MM.1S (cell line): ENCODE data around the gene XPR1.

Source experiments
- DNase-seq: peaks from one replicate; pipeline ENCODE4 v3.0.0-alpha.2; 2015
- H2AFZ ChIP-seq: fragments of 300-600 bp; sonication (generic); 2 replicates; pipeline ENCODE4 v1.6.0; 2016; ENCODE audit warnings: antibody characterized with exemption, low read length
- H3F3A ChIP-seq: fragments of 300-600 bp; sonication (generic); 2 replicates; pipeline ENCODE4 v1.6.1; 2016; ENCODE audit warnings: mild to moderate bottlenecking, antibody characterized with exemption, low read length, moderate library complexity, mixed read lengths; ENCODE audit not compliant: insufficient read depth
- H3K27ac ChIP-seq: fragments of 300-600 bp; sonication (generic); 2 replicates; pipeline ENCODE4 v1.5.1; 2016; ENCODE audit warnings: mild to moderate bottlenecking, low read length
- H3K27me3 ChIP-seq: fragments of 300-600 bp; sonication (generic); replicated peaks from 2 replicates; pipeline ENCODE4 v1.6.0; 2016; ENCODE audit warnings: low read length; ENCODE audit not compliant: insufficient read depth
- H3K36me3 ChIP-seq: fragments of 300-600 bp; sonication (generic); replicated peaks from 2 replicates; pipeline ENCODE4 v1.6.1; 2016; ENCODE audit warnings: mild to moderate bottlenecking, low read length, mixed read lengths; ENCODE audit not compliant: insufficient read depth
- H3K4me1 ChIP-seq: fragments of 300-600 bp; sonication (generic); 2 replicates; pipeline ENCODE4 v1.6.1; 2016; ENCODE audit warnings: low read length, mixed read lengths
- H3K4me2 ChIP-seq: fragments of 300-600 bp; sonication (generic); 2 replicates; pipeline ENCODE4 v1.6.0; 2016; ENCODE audit warnings: low read depth, low read length
- H3K4me3 ChIP-seq: fragments of 300-600 bp; sonication (generic); 2 replicates; pipeline ENCODE4 v1.5.1; 2016; ENCODE audit warnings: low read length, mixed read lengths
- H3K79me2 ChIP-seq: fragments of 300-600 bp; sonication (generic); 2 replicates; pipeline ENCODE4 v1.6.1; 2016; ENCODE audit warnings: mixed run types, low read length, mixed read lengths
- H3K9ac ChIP-seq: fragments of 300-600 bp; sonication (generic); 2 replicates; pipeline ENCODE4 v1.6.1; 2016; ENCODE audit warnings: low read length, mixed read lengths
- H3K9me2 ChIP-seq: fragments of 300-600 bp; sonication (generic); replicated peaks from 2 replicates; pipeline ENCODE4 v1.6.1; 2016; ENCODE audit warnings: mild to moderate bottlenecking, low read length, mixed read lengths; ENCODE audit not compliant: insufficient read depth
- H3K9me3 ChIP-seq: fragments of 300-600 bp; sonication (generic); replicated peaks from 2 replicates; pipeline ENCODE4 v1.6.1; 2016; ENCODE audit warnings: mild to moderate bottlenecking, low read length, mixed read lengths; ENCODE audit not compliant: insufficient read depth
- H4K20me1 ChIP-seq: fragments of 300-600 bp; sonication (generic); 2 replicates; pipeline ENCODE4 v1.6.1; 2016; ENCODE audit warnings: mild to moderate bottlenecking, low read length, moderate library complexity, mixed read lengths; ENCODE audit not compliant: insufficient read depth
- CTCF ChIP-seq: fragments of 300-600 bp; sonication (generic); IDR thresholded peaks from 2 replicates; pipeline ENCODE4 v1.5.1; 2016; ENCODE audit warnings: antibody characterized with exemption, low read length, mixed read lengths
- EZH2 ChIP-seq: fragments of 300-600 bp; sonication (generic); optimal IDR thresholded peaks from 2 replicates; pipeline ENCODE3; 2017; ENCODE audit warnings: low read depth, mild to moderate bottlenecking, antibody characterized with exemption, low read length, mixed read lengths
- EZH2phosphoT487 ChIP-seq: fragments of 300-600 bp; sonication (generic); IDR thresholded peaks from 2 replicates; pipeline ENCODE4 v1.6.1; 2018; ENCODE audit warnings: antibody characterized with exemption, low read length

The XPR1 gene

GRCh38 chr1:180931529-180931928 is 299.7 kb downstream of the XPR1 start:
- no peaks in the 10 kb centered on the region for H3K27me3 ChIP-seq
- no peak overlapping the region for H3K4me2 ChIP-seq
- no peaks in the 10 kb centered on the region for H3K9me3 ChIP-seq
- no peak overlapping the region for H3K4me3 ChIP-seq
- no peaks in the 10 kb centered on the region for H3K36me3 ChIP-seq
- TF ChIP-seq EZH2 (no peak), CTCF (no peak), EZH2phosphoT487 (no peak)
- no peaks in the 10 kb centered on the region for H3K79me2 ChIP-seq
- H3F3A ChIP-seq, result no peaks in the 10 kb centered on the region
- no peaks in the 10 kb centered on the region for H3K4me1 ChIP-seq
- no peak overlapping the region for H2AFZ ChIP-seq
- H3K9me2 ChIP-seq, result no peaks in the 10 kb centered on the region
- H3K27ac ChIP-seq, result no peak overlapping the region
- no peaks in the 10 kb centered on the region for H4K20me1 ChIP-seq
- DNase-seq, result no peak
- H3K9ac ChIP-seq, result no peak overlapping the region

GRCh38 chr1:180932378-180932777 is 300.6 kb downstream of the XPR1 start:
- Histone ChIP-seq H3K9me3 (no peaks in the 10 kb centered on the region), H3K4me3 (no peak overlapping the region), H3K9ac (no peak overlapping the region), H3K27me3 (no peaks in the 10 kb centered on the region), H3F3A (no peaks in the 10 kb centered on the region), H3K36me3 (no peaks in the 10 kb centered on the region), H3K9me2 (no peaks in the 10 kb centered on the region), H3K27ac (no peak overlapping the region), H2AFZ (no peak overlapping the region), H4K20me1 (no peaks in the 10 kb centered on the region), H3K4me1 (no peaks in the 10 kb centered on the region), H3K79me2 (no peaks in the 10 kb centered on the region), H3K4me2 (no peak overlapping the region)
- no peak for DNase-seq
- TF ChIP-seq EZH2phosphoT487, result no peak
- TF ChIP-seq EZH2, result no peak
- TF ChIP-seq CTCF, result no peak

GRCh38 chr1:180933141-180933540 is 301.3 kb downstream of the XPR1 start:
- Histone ChIP-seq H3K4me1 (no peaks in the 10 kb centered on the region), H2AFZ (no peak overlapping the region), H3F3A (no peaks in the 10 kb centered on the region), H3K79me2 (no peaks in the 10 kb centered on the region), H4K20me1 (no peaks in the 10 kb centered on the region), H3K9me2 (no peaks in the 10 kb centered on the region), H3K9ac (no peak overlapping the region), H3K27me3 (no peaks in the 10 kb centered on the region), H3K4me3 (no peak overlapping the region), H3K27ac (no peak overlapping the region), H3K9me3 (no peaks in the 10 kb centered on the region), H3K36me3 (no peaks in the 10 kb centered on the region), H3K4me2 (no peak overlapping the region)
- no peak for DNase-seq
- TF ChIP-seq EZH2 (no peak), EZH2phosphoT487 (no peak)

- H3F3A ChIP-seq, result no peaks in the 10 kb centered on the region
- DNase-seq, result no peak
- H4K20me1 ChIP-seq, result no peaks in the 10 kb centered on the region
- no peak overlapping the region for H3K27ac ChIP-seq
- H3K79me2 ChIP-seq, result no peaks in the 10 kb centered on the region
- no peak for TF ChIP-seq CTCF
- no peak for TF ChIP-seq EZH2phosphoT487
- no peak for TF ChIP-seq EZH2
- no peaks in the 10 kb centered on the region for H3K9me3 ChIP-seq
- H3K36me3 ChIP-seq, result no peaks in the 10 kb centered on the region
- no peak overlapping the region for H3K4me2 ChIP-seq
- H3K27me3 ChIP-seq, result no peaks in the 10 kb centered on the region
- no peak overlapping the region for H2AFZ ChIP-seq
- H3K9ac ChIP-seq, result no peak overlapping the region
- no peaks in the 10 kb centered on the region for H3K9me2 ChIP-seq
- H3K4me3 ChIP-seq, result no peak overlapping the region
- no peaks in the 10 kb centered on the region for H3K4me1 ChIP-seq
Observed at GRCh38 chr1:180934563-180934962, 302.7 kb downstream of the XPR1 start.
